PC-3 (cell line): Measurements from ENCODE around the gene CABP1. TPM values are rescaled to one million over a fixed set of nuclear protein-coding genes. Genes with fewer than 3 reads are reported as not detected.

Experiments
- ATAC-seq: fragments of 200-7000 bp; cut with Tn5 transposase; 2 replicates; pipeline ENCODE4 v1.9.1; 2020; ENCODE audit warnings: mild to moderate bottlenecking, moderate library complexity
- BruUV-seq: library from RNA; stranded (reverse); fragments of 400-500 nt; replicated peaks from 2 replicates; lab custom pipeline; 2021; lab: Mats Ljungman, UMichigan
- CTCF ChIA-PET: fragments of 300-600 bp; sonication (Branson Sonifier 250); formaldehyde crosslinking; loops from one replicate; lab custom pipeline; 2022; ENCODE audit warnings: antibody characterized with exemption; lab: Charles Lee
- POLR2A ChIA-PET: fragments of 300-600 bp; sonication (Branson Sonifier 250); formaldehyde crosslinking; loops from one replicate; lab custom pipeline; 2022; ENCODE audit warnings: antibody characterized with exemption; ENCODE audit not compliant: unreplicated experiment; lab: Charles Lee
- DNase-seq: peaks from one replicate; pipeline ENCODE4 v3.0.0-alpha.2; 2015
- H2AFZ ChIP-seq: fragments of 300-600 bp; sonication (generic); 2 replicates; pipeline ENCODE4 v1.6.0; 2016; ENCODE audit warnings: antibody characterized with exemption, low read length
- H3F3A ChIP-seq: fragments of 300-600 bp; sonication (generic); one replicate; pipeline ENCODE4 v1.6.0; 2017; ENCODE audit warnings: antibody characterized with exemption, low read length, control low read depth, mild to moderate bottlenecking; ENCODE audit not compliant: unreplicated experiment
- H3K27ac ChIP-seq: fragments of 300-600 bp; sonication (generic); 2 replicates; pipeline ENCODE4 v1.5.1; 2016; ENCODE audit warnings: mild to moderate bottlenecking, low read length
- H3K27me3 ChIP-seq: fragments of 300-600 bp; sonication (generic); 2 replicates; pipeline ENCODE4 v1.6.1; 2016; ENCODE audit warnings: low read length, mixed read lengths
- H3K36me3 ChIP-seq: fragments of 300-600 bp; sonication (generic); 2 replicates; pipeline ENCODE4 v1.6.1; 2016; ENCODE audit warnings: low read depth, mixed run types, low read length, mixed read lengths
- H3K4me1 ChIP-seq: fragments of 300-600 bp; sonication (generic); 2 replicates; pipeline ENCODE4 v1.5.1; 2016; ENCODE audit warnings: low read length; ENCODE audit not compliant: insufficient read depth
- H3K4me2 ChIP-seq: fragments of 300-600 bp; sonication (generic); 2 replicates; pipeline ENCODE4 v1.6.0; 2016; ENCODE audit warnings: low read length
- H3K4me3 ChIP-seq: fragments of 300-600 bp; sonication (generic); 2 replicates; pipeline ENCODE4 v1.5.1; 2016; ENCODE audit warnings: mild to moderate bottlenecking, low read length, mixed read lengths
- H3K79me2 ChIP-seq: fragments of 300-600 bp; sonication (generic); 2 replicates; pipeline ENCODE4 v1.6.1; 2017; ENCODE audit warnings: low read length, mixed read lengths
- H3K9ac ChIP-seq: fragments of 300-600 bp; sonication (generic); 2 replicates; pipeline ENCODE4 v1.6.0; 2016; ENCODE audit warnings: mild to moderate bottlenecking, low read length
- H3K9me2 ChIP-seq: fragments of 300-600 bp; sonication (generic); replicated peaks from 2 replicates; pipeline ENCODE4 v1.6.1; 2016; ENCODE audit warnings: mixed run types, low read length, mixed read lengths
- H3K9me3 ChIP-seq: fragments of 300-600 bp; sonication (generic); 2 replicates; pipeline ENCODE4 v1.6.1; 2016; ENCODE audit warnings: low read length, mixed read lengths
- H4K20me1 ChIP-seq: fragments of 300-600 bp; sonication (generic); 2 replicates; pipeline ENCODE4 v1.6.1; 2016; ENCODE audit warnings: low read length, mixed read lengths
- EZH2 ChIP-seq: fragments of 300-600 bp; sonication (generic); IDR thresholded peaks from one replicate; pipeline ENCODE4 v1.6.1; 2017; ENCODE audit warnings: antibody characterized with exemption, mild to moderate bottlenecking, low read length; ENCODE audit not compliant: unreplicated experiment
- EZH2phosphoT487 ChIP-seq: fragments of 300-600 bp; sonication (generic); IDR thresholded peaks from 2 replicates; pipeline ENCODE4 v1.6.1; 2018; ENCODE audit warnings: mild to moderate bottlenecking, antibody characterized with exemption, low read length, borderline replicate concordance
- intact Hi-C: fragments of 100-400 bp; cut with micrococcal nuclease; formaldehyde crosslinking; loops from 2 replicates; pipeline ENCODE4 v1.9.0; 2023
- total RNA-seq: library from RNA; depleted of rRNA; stranded (reverse); fragments of >200 nt; gene quantifications from 2 replicates; pipeline ENCODE4 v1.2.3, GENCODE V29; 2014
- TF ChIP-seq, protein P1 (sequence below): fragments of 300-600 bp; sonication (generic); conservative IDR thresholded peaks from 2 replicates; pipeline ENCODE4 v1.5.1; 2017; ENCODE audit warnings: antibody characterized with exemption, low read depth, mild to moderate bottlenecking, low read length

The CABP1 gene
- total RNA-seq, 1 experiment from 2014 or later, result not detected

DNA sequence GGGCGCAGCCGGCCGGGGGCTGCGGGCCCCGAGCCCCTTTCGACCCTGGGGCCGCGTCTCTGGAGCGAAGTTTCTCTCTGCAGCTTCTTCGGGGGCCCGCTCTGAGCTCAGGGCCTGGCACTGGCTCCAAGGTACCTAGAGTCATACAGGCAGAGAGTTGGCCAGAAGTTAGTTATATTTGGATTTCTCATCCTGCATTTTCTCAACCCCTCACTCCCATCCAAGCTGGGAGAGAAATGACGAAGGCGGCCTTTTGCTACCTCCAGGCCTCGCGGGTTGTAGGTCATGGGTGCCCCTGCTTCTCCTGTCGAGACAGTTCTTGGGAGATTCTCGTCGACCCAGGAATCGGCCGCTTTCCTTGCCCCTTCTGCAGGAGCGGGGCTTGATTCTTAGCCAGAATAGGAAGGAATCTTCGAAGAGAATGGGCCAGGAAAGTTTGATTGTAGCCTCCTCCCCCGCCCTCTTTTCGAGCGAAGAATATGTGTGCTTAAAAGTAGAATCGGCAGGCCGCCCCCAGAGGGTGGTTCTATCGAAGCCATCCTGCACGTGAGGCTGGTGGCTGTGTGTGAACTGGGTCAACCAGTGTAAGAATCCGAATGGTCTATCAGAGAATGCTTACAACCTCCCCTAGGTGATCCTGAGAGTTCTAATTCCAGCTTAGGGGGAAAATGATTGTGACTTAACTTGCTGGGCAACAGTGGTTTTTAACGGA is 47.3 kb downstream of the CABP1 start:
- POLR2A ChIA-PET, result interaction anchor here (0.6 kb wide), 2 partner anchors 38 to 149 kb away, joined by 4 to 5 read pairs; no protein-coding TSS in a partner anchor
- intact Hi-C loops, result loop anchor here (1.0 to 5.0 kb wide), 5 partner anchors 23 to 395 kb away; partner anchors contain the start of genes POP5, RNU4-1, RNU4-2 and UNC119B
- ATAC-seq, result no peak
- no peaks in the 10 kb centered on the region for H3K27me3 ChIP-seq
- H3K79me2 ChIP-seq, result peaks cover 58% of the 10 kb centered on the region
- H3K4me2 ChIP-seq, result peak overlapping the region; percentile 98
- no peaks in the 10 kb centered on the region for H3F3A ChIP-seq
- peak overlapping the region; percentile 49 for H2AFZ ChIP-seq
- H3K9me3 ChIP-seq, result no peaks in the 10 kb centered on the region
- peak overlapping the region; percentile 93; the same call in 1 of the 2 replicates for H3K27ac ChIP-seq
- H3K4me3 ChIP-seq, result peak overlapping the region; percentile 96
- peaks cover 45% of the 10 kb centered on the region for H4K20me1 ChIP-seq
- CTCF ChIA-PET, result no interaction called here
- peak; percentile 37 for DNase-seq
- BruUV-seq, result no TSS peak
- peaks cover 3% of the 10 kb centered on the region; the same call in 1 of the 2 replicates for H3K36me3 ChIP-seq
- TF ChIP-seq, protein P1, sequence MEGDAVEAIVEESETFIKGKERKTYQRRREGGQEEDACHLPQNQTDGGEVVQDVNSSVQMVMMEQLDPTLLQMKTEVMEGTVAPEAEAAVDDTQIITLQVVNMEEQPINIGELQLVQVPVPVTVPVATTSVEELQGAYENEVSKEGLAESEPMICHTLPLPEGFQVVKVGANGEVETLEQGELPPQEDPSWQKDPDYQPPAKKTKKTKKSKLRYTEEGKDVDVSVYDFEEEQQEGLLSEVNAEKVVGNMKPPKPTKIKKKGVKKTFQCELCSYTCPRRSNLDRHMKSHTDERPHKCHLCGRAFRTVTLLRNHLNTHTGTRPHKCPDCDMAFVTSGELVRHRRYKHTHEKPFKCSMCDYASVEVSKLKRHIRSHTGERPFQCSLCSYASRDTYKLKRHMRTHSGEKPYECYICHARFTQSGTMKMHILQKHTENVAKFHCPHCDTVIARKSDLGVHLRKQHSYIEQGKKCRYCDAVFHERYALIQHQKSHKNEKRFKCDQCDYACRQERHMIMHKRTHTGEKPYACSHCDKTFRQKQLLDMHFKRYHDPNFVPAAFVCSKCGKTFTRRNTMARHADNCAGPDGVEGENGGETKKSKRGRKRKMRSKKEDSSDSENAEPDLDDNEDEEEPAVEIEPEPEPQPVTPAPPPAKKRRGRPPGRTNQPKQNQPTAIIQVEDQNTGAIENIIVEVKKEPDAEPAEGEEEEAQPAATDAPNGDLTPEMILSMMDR, result no peak
- TF ChIP-seq EZH2phosphoT487 (no peak), EZH2 (no peak)
- peaks cover 40% of the 10 kb centered on the region for H3K4me1 ChIP-seq
- H3K9ac ChIP-seq, result peak overlapping the region; percentile 95
- H3K9me2 ChIP-seq, result no peaks in the 10 kb centered on the region

DNA sequence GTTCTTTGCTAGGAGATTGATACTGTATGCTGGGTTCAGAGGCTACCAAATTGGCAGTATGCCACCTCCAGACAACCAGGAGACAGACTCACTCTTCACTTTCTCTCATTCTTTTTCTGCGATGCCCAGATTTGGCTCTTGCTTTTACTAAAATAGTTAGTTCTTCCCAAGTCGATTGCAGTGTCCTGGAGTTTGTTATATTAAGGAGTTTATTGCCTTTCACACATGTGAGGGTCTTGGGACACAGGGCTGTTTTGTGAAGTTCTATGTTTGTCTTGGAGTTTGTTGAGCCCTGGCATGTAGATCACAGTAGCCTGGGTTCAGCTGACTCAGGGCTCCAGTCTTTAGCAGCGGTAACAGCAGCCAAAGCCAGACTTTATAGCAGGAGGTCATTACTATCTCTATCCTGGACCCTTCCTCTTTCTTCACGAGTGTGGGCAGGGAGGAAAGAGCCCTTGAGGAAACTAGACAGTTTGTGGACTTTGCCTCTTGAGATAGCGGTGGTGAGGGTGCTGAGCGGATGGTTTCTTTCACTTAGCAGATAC is 48.2 kb downstream of the CABP1 start:
- H3K9me3 ChIP-seq, result no peaks in the 10 kb centered on the region
- H3K27ac ChIP-seq, result no peak overlapping the region
- peak overlapping the region; percentile 98 for H3K4me2 ChIP-seq
- intact Hi-C loops, result loop anchor here (1.0 to 5.0 kb wide), 4 partner anchors 22 to 396 kb away; partner anchors contain the start of genes RNU4-1, RNU4-2 and UNC119B
- CTCF ChIA-PET, result no interaction called here
- H2AFZ ChIP-seq, result no peak overlapping the region
- ATAC-seq (no peak), DNase-seq (peak; percentile 47)
- H3K27me3 ChIP-seq, result no peaks in the 10 kb centered on the region
- no peaks in the 10 kb centered on the region for H3K9me2 ChIP-seq
- peaks cover 49% of the 10 kb centered on the region for H4K20me1 ChIP-seq
- H3K36me3 ChIP-seq, result peaks cover 6% of the 10 kb centered on the region; the same call in 1 of the 2 replicates
- BruUV-seq, result no TSS peak
- no peaks in the 10 kb centered on the region for H3F3A ChIP-seq
- H3K9ac ChIP-seq, result peak overlapping the region; percentile 95
- peak overlapping the region; percentile 96 for H3K4me3 ChIP-seq
- TF ChIP-seq EZH2phosphoT487 (no peak), EZH2 (no peak)
- TF ChIP-seq, protein P1, result no peak
- H3K79me2 ChIP-seq, result peaks cover 67% of the 10 kb centered on the region
- peaks cover 40% of the 10 kb centered on the region for H3K4me1 ChIP-seq
- POLR2A ChIA-PET, result interaction anchor here (0.6 kb wide), 1 partner anchor 150 kb away, joined by 4 read pairs; no protein-coding TSS in a partner anchor
